LNCAP (cell line): Measurements from ENCODE around the gene CLEC2L.

Experiments used
- CTCF ChIP-seq: fragments of 450-650 bp; IDR thresholded peaks from 2 replicates; pipeline ENCODE4 v1.5.1; 2017; ENCODE audit warnings: mild to moderate bottlenecking

CLEC2L gene

GRCh38 chr7:139523968-139524815 is 707 bp downstream of the CLEC2L start:
- no peak for TF ChIP-seq CTCF

GRCh38 chr7:139525239-139525638 is 1.8 kb downstream of the CLEC2L start:
- no peak for TF ChIP-seq CTCF

GRCh38 chr7:139525750-139526149 is 2.3 kb downstream of the CLEC2L start:
- TF ChIP-seq CTCF, result no peak

- TF ChIP-seq CTCF, result no peak
Observed at GRCh38 chr7:139526578-139527544, 3.4 kb downstream of the CLEC2L start.

DNA sequence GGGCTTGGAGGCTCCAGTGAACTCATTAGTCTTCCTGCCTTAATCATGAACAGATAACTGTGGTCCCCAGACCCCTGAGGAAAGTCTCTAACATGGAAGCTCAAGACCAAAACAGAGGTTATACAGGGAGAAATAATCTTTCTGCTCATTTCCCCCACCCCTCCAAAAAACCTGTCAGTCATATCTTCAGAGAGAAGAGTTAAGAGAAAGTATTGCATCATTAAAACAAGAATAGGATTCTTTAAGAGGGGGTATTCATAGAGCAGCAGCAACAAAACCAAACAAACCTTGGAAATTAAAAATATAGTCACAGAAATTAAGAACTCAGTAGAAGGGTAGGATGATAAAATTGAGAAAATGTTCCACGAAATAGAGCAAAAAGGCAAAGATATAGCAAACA is 7.6 kb downstream of the CLEC2L start:
- no peak for TF ChIP-seq CTCF

GRCh38 chr7:139532636-139533155 is 9.2 kb downstream of the CLEC2L start:
- TF ChIP-seq CTCF, result no peak

DNA sequence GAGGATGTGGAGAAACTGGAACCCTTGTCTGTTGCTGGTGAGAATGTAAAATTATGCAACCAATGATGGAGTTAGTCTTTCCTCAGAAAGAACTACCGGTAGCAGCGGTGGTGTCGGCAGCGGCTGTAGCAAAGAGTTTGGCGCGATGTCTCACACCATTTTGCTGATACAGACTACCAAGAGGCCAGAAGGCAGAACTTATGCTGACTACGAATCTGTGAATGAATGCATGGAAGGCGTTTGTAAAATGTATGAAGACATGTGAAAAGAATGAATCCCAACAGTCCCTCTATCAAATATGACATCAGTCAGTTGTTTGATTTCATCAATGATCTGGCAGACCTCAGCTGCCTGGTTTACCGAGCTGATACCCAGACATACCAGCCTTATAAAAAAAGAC is 10.6 kb downstream of the CLEC2L start:
- TF ChIP-seq CTCF, result no peak
